CD8-positive, alpha-beta memory T cell (primary cell): Measurements from ENCODE around the gene FBXO48. TPM values are rescaled to one million over a fixed set of nuclear protein-coding genes. Genes with fewer than 3 reads are reported as not detected.
"Not testable (repeated sequence)": the region's sequence is repeated elsewhere in the genome, so short reads cannot be mapped to it uniquely, and the experiment has no call there.

Experiments used
- CTCF ChIA-PET: fragments of 350-600 bp; sonication (Branson Sonifier 250); formaldehyde crosslinking; loops from one replicate; lab custom pipeline; 2021; ENCODE audit warnings: antibody characterized with exemption; lab: Charles Lee
- POLR2A ChIA-PET: fragments of 350-600 bp; sonication (Branson Sonifier 250); formaldehyde crosslinking; loops from one replicate; lab custom pipeline; 2021; ENCODE audit warnings: antibody characterized with exemption; lab: Charles Lee
- DNase-seq, 5 donors: peaks; one replicate each; pipeline versions ENCODE4 v3.0.0 to v3.0.0-alpha.2; 2020 to 2022; ENCODE audit warnings: mixed read lengths in 1 of 5
- H3K27ac ChIP-seq: one replicate; pipeline ENCODE4 v1.7.0; 2013; ENCODE audit warnings: low read depth, mild to moderate bottlenecking, low read length, moderate library complexity
- H3K27me3 ChIP-seq: 2 replicates; pipeline ENCODE4 v1.7.0; 2013; ENCODE audit warnings: low read length, mild to moderate bottlenecking; ENCODE audit not compliant: insufficient read depth, poor library complexity, severe bottlenecking
- H3K36me3 ChIP-seq: 2 replicates; pipeline ENCODE4 v1.7.0; 2013; ENCODE audit warnings: mild to moderate bottlenecking, low read length, moderate library complexity; ENCODE audit not compliant: insufficient read depth
- H3K4me1 ChIP-seq: 2 replicates; pipeline ENCODE4 v1.7.0; 2013; ENCODE audit warnings: mild to moderate bottlenecking, low read length, moderate library complexity; ENCODE audit not compliant: insufficient read depth
- H3K4me3 ChIP-seq: 2 replicates; pipeline ENCODE4 v1.7.0; 2013; ENCODE audit warnings: mild to moderate bottlenecking, low read length
- H3K9me3 ChIP-seq: 2 replicates; pipeline ENCODE4 v1.7.0; 2013; ENCODE audit warnings: mild to moderate bottlenecking, low read length
- H3K27ac Mint-ChIP-seq, 8 donors: one replicate each; pipeline ENCODE4 v1.8.0; 2020 to 2021; ENCODE audit warnings: mixed read lengths in 8 of 8, mild to moderate bottlenecking in 6 of 8, inconsistent platforms in 3 of 8, moderate library complexity in 3 of 8
- H3K27me3 Mint-ChIP-seq, 2 donors: one replicate each; pipeline ENCODE4 v1.8.0; 2020 to 2021; ENCODE audit warnings: mixed read lengths in 2 of 2, mild to moderate bottlenecking in 1 of 2, moderate library complexity in 1 of 2
- H3K36me3 Mint-ChIP-seq, 3 donors: one replicate each; pipeline ENCODE4 v1.8.0; 2020 to 2021; ENCODE audit warnings: mixed read lengths in 3 of 3, inconsistent platforms in 1 of 3, mild to moderate bottlenecking in 1 of 3
- H3K4me1 Mint-ChIP-seq, 3 donors: one replicate each; pipeline ENCODE4 v1.8.0; 2020 to 2021; ENCODE audit warnings: mixed read lengths in 3 of 3, inconsistent platforms in 1 of 3, mild to moderate bottlenecking in 1 of 3
- H3K4me3 Mint-ChIP-seq, 7 donors: one replicate each; pipeline ENCODE4 v1.8.0; 2020 to 2021; ENCODE audit warnings: mixed read lengths in 7 of 7, mild to moderate bottlenecking in 6 of 7, moderate library complexity in 4 of 7, inconsistent platforms in 2 of 7
- H3K9me3 Mint-ChIP-seq, 5 donors: one replicate each; pipeline ENCODE4 v1.8.0; 2020 to 2022; ENCODE audit warnings: mixed read lengths in 5 of 5, mild to moderate bottlenecking in 3 of 5, moderate library complexity in 2 of 5, inconsistent platforms in 1 of 5
- polyA plus RNA-seq: library from polyadenylated mRNA; unstranded; fragments of 300-500 nt; fragmentation: Illumina TruSeq; gene quantifications from one replicate; pipeline ENCODE4 v1.2.3, GENCODE V29; 2021
- total RNA-seq, 2 experiments: library from RNA; stranded (reverse); gene quantifications; one replicate each; pipeline ENCODE4 v1.2.3, GENCODE V29; 2021

The FBXO48 gene
- total and polyA plus RNA-seq, 3 experiments from 2014 or later, result 0.79 to 1.6 (median 1.5) TPM

DNA sequence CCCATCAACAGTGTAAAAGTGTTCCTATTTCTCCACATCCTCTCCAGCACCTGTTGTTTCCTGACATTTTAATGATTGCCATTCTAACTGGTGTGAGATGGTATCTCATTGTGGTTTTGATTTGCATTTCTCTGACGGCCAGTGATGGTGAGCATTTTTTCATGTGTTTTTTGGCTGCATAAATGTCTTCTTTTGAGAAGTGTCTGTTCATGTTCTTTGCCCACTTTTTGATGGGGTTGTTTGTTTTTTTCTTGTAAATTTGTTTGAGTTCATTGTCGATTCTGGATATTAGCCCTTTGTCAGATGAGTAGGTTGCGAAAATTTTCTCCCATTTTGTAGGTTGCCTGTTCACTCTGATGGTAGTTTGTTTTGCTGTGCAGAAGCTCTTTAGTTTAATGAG lies 20.7 kb downstream of the FBXO48 start:
- H3K4me1 ChIP-seq, H3K27me3 ChIP-seq, H3K4me3 Mint-ChIP-seq, H3K27ac Mint-ChIP-seq, H3K27ac ChIP-seq, H3K4me1 Mint-ChIP-seq, H3K4me3 ChIP-seq, CTCF ChIA-PET, H3K36me3 ChIP-seq, POLR2A ChIA-PET, H3K36me3 Mint-ChIP-seq, DNase-seq, H3K27me3 Mint-ChIP-seq, H3K9me3 ChIP-seq: not testable (repeated sequence)
- peaks cover 0 to 13% (median 5%) of the 10 kb centered on the region in 5 donors for H3K9me3 Mint-ChIP-seq

DNA sequence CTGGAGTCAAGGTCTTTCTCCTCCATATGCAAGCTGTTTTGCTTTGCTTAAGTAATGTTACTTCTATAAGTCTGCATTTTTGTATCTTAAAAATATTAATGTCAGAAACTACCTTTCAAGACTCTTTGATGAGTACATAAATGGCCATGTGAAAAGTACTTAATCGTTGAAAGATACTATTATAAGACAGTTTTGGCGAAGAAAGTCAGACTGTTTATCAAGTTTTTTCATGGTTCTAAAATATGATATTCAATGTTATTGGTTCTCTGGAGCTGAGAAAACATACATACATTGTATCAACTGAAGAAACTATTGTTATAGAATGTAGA lies 25.1 kb downstream of the FBXO48 start:
- Histone ChIP-seq H3K9me3 (no peaks in the 10 kb centered on the region), H3K4me3 (no peak overlapping the region), H3K27me3 (no peaks in the 10 kb centered on the region), H3K36me3 (no peaks in the 10 kb centered on the region), H3K27ac (no peak overlapping the region), H3K4me1 (peaks cover 13% of the 10 kb centered on the region)
- Mint-ChIP-seq H3K27ac (peak overlapping the region in 2 of 8 donors; percentile 93 to 97), H3K36me3 (no peaks in the 10 kb centered on the region), H3K4me1 (peaks cover 27 to 36% (median 35%) of the 10 kb centered on the region in 3 donors), H3K27me3 (peaks cover 0 to 2% of the 10 kb centered on the region in 2 donors), H3K9me3 (peaks cover 0 to 2% (median 0%) of the 10 kb centered on the region in 5 donors), H3K4me3 (no peak overlapping the region)
- DNase-seq, result no peak
- ChIA-PET CTCF (interaction anchor here (0.8 to 4.5 kb wide), 30 partner anchors 10 to 320 kb away, joined by 3 to 37 read pairs (median 6); partner anchors contain the start of genes CNRIP1, PLEK and PNO1), POLR2A (interaction anchor here (1.5 to 1.6 kb wide), 2 partner anchors 30 to 76 kb away, joined by 4 to 6 read pairs; no protein-coding TSS in a partner anchor)

DNA sequence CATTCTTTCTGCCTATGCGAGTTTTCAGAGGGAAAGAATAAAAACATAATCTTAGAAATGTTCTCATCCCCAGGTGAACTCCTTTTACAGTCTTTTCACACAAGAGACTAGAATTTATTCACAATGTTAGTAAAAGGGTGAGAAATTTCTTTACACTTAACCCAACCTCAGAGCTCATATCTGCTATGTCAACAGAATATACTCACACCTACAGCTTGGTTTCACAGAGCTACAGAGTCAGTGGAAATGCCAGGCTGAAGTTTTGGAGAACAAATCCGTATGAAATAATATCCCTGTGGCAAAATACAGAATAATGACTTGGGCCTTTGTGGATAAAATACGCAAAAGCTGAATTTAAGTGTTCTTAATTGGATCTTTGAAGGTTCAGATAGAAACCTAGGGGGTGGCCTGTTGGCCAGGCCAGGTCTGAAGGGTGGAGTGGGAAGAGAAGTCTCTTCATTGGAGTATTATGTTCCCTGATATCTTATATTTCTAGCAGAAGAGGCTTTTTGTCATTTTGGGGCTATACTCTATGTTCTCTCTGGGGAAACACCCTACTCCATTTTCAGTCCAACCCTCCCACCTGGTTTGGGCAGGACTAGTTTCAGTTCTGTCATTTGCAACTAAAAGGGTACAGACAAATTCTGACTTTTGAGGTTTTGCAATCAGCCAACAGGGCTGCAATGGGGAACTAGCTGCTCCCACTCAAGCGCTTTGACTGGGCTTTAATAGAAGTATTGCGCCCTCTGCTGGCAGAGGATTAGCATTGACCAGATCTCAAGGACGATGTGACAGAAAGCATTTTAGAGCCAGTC lies 25.7 kb downstream of the FBXO48 start:
- H3K27me3 ChIP-seq, result no peaks in the 10 kb centered on the region
- H3K4me3 ChIP-seq, result no peak overlapping the region
- Mint-ChIP-seq H3K27ac (peak overlapping the region; percentile 90 to 99 (median 97)), H3K27me3 (peaks cover 0 to 2% of the 10 kb centered on the region in 2 donors), H3K4me1 (peaks cover 27 to 39% (median 36%) of the 10 kb centered on the region in 3 donors), H3K4me3 (peak overlapping the region; percentile 5 to 82 (median 75)), H3K9me3 (no peaks in the 10 kb centered on the region), H3K36me3 (no peaks in the 10 kb centered on the region)
- H3K27ac ChIP-seq, result peak overlapping the region; percentile 41
- no peaks in the 10 kb centered on the region for H3K36me3 ChIP-seq
- H3K9me3 ChIP-seq, result no peaks in the 10 kb centered on the region
- H3K4me1 ChIP-seq, result peaks cover 13% of the 10 kb centered on the region
- DNase-seq, result peak; percentile 71 to 90 (median 81)
- ChIA-PET CTCF (interaction anchor here (0.8 to 4.5 kb wide), 37 partner anchors 10 to 319 kb away, joined by 3 to 37 read pairs (median 5); partner anchors contain the start of genes CNRIP1, PLEK and PNO1), POLR2A (interaction anchor here (0.6 to 1.6 kb wide), 5 partner anchors 14 to 271 kb away, joined by 4 to 8 read pairs (median 5); no protein-coding TSS in a partner anchor)

DNA sequence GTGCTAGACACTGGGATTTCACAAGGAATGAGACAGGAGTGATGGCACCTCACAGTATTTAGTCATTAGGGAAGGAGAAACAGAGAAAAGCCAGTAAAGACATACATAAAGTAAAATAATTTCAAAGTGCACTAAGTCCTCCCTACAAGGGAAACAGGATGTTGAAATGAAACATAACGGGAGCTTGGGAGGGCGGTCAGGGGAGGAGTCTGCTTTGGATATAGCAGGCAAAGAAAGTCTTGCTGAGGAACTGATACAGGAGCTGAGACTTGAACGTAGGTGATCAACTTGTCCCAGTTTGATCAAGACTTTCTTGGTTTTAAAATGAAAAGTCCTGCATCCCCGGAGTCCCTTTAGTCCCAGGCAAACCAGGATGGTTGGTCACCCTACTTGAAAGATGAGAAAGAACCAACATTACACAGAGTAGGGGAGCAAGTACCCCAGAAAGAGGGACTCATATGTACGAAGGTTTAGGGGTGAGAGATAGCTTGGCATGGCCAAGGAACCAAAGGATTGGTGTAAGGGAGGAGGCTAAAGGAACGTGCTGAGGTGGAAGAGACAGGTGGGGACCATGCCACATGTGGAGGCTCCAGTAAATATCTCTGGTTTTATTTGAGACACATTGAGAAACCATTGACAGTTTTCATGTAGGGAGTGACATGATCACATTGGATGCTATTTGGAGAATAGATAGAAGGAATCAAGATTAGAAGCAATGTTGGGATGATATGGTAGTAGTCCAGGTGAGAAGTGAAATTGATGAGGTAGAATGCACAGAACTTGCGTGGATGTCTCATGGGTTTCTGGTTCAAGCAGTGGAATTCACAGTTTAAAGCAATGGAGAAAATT lies 28.4 kb downstream of the FBXO48 start:
- POLR2A ChIA-PET, result interaction anchor here (0.6 kb wide), 1 partner anchor 73 kb away, joined by 3 read pairs; the partner anchor contains the start of gene PLEK

DNA sequence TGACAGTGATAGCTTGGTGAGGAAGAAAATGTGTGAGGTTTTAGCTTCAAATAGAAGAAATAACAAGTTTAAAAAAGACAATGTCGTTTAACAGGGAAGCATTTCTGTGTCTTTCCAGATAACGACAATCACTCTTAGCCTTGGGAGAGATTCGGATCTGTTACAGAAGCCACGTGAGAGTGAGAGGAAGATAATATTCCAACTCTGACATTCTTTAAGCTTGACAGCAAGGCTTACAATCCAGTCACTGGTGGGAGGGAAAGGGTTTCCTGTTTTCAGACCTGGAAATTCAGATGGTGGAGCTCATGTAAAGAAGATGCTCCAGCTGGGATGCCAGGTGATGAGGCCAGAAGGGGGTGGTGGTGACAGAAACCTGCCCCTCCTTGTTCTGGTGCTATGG lies 30.8 kb downstream of the FBXO48 start:
- Histone ChIP-seq H3K27ac (no peak overlapping the region), H3K9me3 (no peaks in the 10 kb centered on the region), H3K27me3 (no peaks in the 10 kb centered on the region), H3K4me3 (no peak overlapping the region), H3K4me1 (peaks cover 9% of the 10 kb centered on the region), H3K36me3 (no peaks in the 10 kb centered on the region)
- Mint-ChIP-seq H3K27me3 (peaks cover 0 to 2% of the 10 kb centered on the region in 2 donors), H3K27ac (peak overlapping the region in 4 of 8 donors; percentile 20 to 74 (median 36)), H3K4me3 (no peak overlapping the region), H3K4me1 (peaks cover 30 to 60% (median 49%) of the 10 kb centered on the region in 3 donors), H3K9me3 (no peaks in the 10 kb centered on the region), H3K36me3 (peaks cover 0 to 2% (median 0%) of the 10 kb centered on the region in 3 donors)
- CTCF ChIA-PET, result interaction anchor here (1.1 to 1.5 kb wide), 2 partner anchors 9 to 12 kb away, joined by 3 to 4 read pairs; no protein-coding TSS in a partner anchor
- DNase-seq, result no peak
- POLR2A ChIA-PET, result interaction anchor here (0.7 kb wide), 1 partner anchor 54 kb away, joined by 3 read pairs; no protein-coding TSS in a partner anchor

More for the DNA sequence above, 28.4 kb downstream of the FBXO48 start:
- Histone ChIP-seq H3K27ac (no peak overlapping the region), H3K27me3 (no peaks in the 10 kb centered on the region), H3K36me3 (no peaks in the 10 kb centered on the region), H3K4me3 (no peak overlapping the region), H3K9me3 (no peaks in the 10 kb centered on the region), H3K4me1 (peaks cover 13% of the 10 kb centered on the region)
- DNase-seq, result no peak
- Mint-ChIP-seq H3K4me3 (no peak overlapping the region), H3K9me3 (no peaks in the 10 kb centered on the region), H3K36me3 (no peaks in the 10 kb centered on the region), H3K27ac (peak overlapping the region; percentile 25 to 94 (median 49)), H3K4me1 (peaks cover 30 to 57% (median 47%) of the 10 kb centered on the region in 3 donors), H3K27me3 (peaks cover 0 to 2% of the 10 kb centered on the region in 2 donors)
- CTCF ChIA-PET, result interaction anchor here (1.0 to 4.5 kb wide), 6 partner anchors 11 to 155 kb away, joined by 5 to 37 read pairs (median 14); partner anchors contain the start of gene PLEK

DNA sequence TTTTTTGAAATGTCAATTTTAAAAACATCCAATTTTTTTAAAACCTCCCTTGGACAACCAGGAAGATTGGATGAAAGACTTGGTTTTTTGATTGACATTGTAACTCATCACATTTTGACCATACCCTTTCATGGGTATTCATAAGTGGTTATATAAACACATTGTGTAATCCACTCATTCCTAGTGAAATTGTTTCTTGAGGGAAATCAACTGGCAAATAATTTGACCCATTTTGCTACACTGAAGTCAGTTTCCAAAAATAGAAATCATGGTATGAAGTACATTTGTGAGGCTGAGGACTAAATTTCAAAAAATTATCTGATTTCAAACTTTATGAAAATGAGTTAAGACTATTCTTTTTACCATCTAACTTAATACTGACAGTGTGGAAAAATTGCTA lies 31.5 kb downstream of the FBXO48 start:
- Histone ChIP-seq H3K27ac (no peak overlapping the region), H3K27me3 (no peaks in the 10 kb centered on the region), H3K9me3 (no peaks in the 10 kb centered on the region), H3K4me3 (no peak overlapping the region), H3K4me1 (peaks cover 3% of the 10 kb centered on the region), H3K36me3 (no peaks in the 10 kb centered on the region)
- Mint-ChIP-seq H3K36me3 (peaks cover 0 to 2% (median 0%) of the 10 kb centered on the region in 3 donors), H3K27ac (no peak overlapping the region), H3K27me3 (peaks cover 0 to 2% of the 10 kb centered on the region in 2 donors), H3K4me1 (peaks cover 24 to 53% (median 42%) of the 10 kb centered on the region in 3 donors), H3K9me3 (no peaks in the 10 kb centered on the region), H3K4me3 (no peak overlapping the region)
- POLR2A ChIA-PET, result no interaction called here
- CTCF ChIA-PET, result interaction anchor here (1.5 kb wide), 1 partner anchor 13 kb away, joined by 4 read pairs; no protein-coding TSS in a partner anchor
- no peak for DNase-seq

DNA sequence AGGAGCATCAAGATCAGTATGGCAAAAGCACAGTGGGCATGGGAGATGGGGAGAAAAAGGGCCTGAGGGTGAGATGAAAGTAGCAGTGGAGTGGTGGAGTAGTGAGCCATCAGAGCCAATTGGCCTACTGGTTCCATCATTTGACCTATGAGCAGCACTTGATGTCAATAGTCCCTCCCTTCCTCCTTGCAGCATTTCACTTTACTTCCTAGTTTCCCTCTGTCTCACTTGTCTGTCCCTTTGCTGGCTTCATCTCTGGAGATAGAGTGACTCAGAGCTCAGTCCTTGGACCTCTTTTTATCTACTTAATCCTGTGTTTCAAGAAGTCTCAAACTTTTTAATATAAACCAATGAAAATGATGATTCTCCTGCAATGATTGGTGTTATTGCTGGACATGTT lies 32.1 kb downstream of the FBXO48 start:
- no peak for DNase-seq
- Histone ChIP-seq H3K9me3 (no peaks in the 10 kb centered on the region), H3K4me1 (no peaks in the 10 kb centered on the region), H3K4me3 (no peak overlapping the region), H3K27me3 (no peaks in the 10 kb centered on the region), H3K36me3 (no peaks in the 10 kb centered on the region), H3K27ac (no peak overlapping the region)
- H3K9me3 Mint-ChIP-seq, result no peaks in the 10 kb centered on the region
- peaks cover 0 to 2% of the 10 kb centered on the region in 2 donors for H3K27me3 Mint-ChIP-seq
- peak overlapping the region in 1 of 7 donors; percentile 52 for H3K4me3 Mint-ChIP-seq
- peaks cover 0 to 2% (median 0%) of the 10 kb centered on the region in 3 donors for H3K36me3 Mint-ChIP-seq
- H3K27ac Mint-ChIP-seq, result peak overlapping the region in 2 of 8 donors; percentile 32 to 44
- ChIA-PET POLR2A (no interaction called here), CTCF (no interaction called here)
- H3K4me1 Mint-ChIP-seq, result peaks cover 17 to 51% (median 36%) of the 10 kb centered on the region in 3 donors
